ENCODE data around the gene LCE2D. TPM values are rescaled to one million over a fixed set of nuclear protein-coding genes. Genes with fewer than 3 reads are reported as not detected.

Gene LCE2D
- total RNA-seq, 1 experiment from 2014 or later: not detected

DNA sequence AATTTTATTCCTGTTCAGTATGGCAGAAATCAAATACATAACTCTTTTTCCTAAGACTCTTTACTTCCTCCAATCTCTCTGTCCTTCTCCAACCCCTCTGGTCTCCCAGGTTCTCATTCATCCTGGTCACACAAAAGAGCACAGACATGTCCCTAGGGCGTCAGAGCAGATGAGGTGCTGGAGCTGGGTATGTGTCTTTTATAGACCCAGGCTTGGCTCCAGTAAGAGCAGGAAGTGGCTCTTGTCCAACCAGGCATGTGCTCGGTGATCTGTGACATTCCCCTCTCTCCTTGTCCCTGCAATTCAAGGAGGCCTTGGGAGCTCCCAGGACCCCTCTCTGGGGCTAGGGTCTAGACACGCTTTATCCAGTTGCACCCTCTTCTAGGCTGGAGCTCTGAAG lies 18.0 kb upstream of the LCE2D start:
- TF ChIP-seq, protein P1, sequence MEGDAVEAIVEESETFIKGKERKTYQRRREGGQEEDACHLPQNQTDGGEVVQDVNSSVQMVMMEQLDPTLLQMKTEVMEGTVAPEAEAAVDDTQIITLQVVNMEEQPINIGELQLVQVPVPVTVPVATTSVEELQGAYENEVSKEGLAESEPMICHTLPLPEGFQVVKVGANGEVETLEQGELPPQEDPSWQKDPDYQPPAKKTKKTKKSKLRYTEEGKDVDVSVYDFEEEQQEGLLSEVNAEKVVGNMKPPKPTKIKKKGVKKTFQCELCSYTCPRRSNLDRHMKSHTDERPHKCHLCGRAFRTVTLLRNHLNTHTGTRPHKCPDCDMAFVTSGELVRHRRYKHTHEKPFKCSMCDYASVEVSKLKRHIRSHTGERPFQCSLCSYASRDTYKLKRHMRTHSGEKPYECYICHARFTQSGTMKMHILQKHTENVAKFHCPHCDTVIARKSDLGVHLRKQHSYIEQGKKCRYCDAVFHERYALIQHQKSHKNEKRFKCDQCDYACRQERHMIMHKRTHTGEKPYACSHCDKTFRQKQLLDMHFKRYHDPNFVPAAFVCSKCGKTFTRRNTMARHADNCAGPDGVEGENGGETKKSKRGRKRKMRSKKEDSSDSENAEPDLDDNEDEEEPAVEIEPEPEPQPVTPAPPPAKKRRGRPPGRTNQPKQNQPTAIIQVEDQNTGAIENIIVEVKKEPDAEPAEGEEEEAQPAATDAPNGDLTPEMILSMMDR (conservative IDR thresholded peaks at IDR 0.05): no peak
- TF ChIP-seq EZH2 (IDR thresholded peaks at IDR 0.05; ENCODE audit: low read depth): no peak
- Histone ChIP-seq H3K36me3 (ENCODE audit: low read depth) (no peaks in the 10 kb centered on the region), H3K4me2 (no peak overlapping the region), H3K9me2 (ENCODE audit: insufficient read depth) (no peaks in the 10 kb centered on the region), H3K27me3 (ENCODE audit: insufficient read depth, low read depth) (peaks cover 22% of the 10 kb centered on the region), H3K79me2 (ENCODE audit: low read depth) (no peaks in the 10 kb centered on the region), H3K9me3 (ENCODE audit: insufficient read depth, low read depth) (no peaks in the 10 kb centered on the region), H2AFZ (no peak overlapping the region), H3K27ac (no peak overlapping the region), H4K20me1 (ENCODE audit: insufficient read depth) (no peaks in the 10 kb centered on the region), H3F3A (ENCODE audit: insufficient read depth, low read depth) (no peaks in the 10 kb centered on the region), H3K4me1 (replicated peaks; ENCODE audit: insufficient read depth) (no peaks in the 10 kb centered on the region), H3K4me3 (no peak overlapping the region)
- CTCF ChIA-PET: no interaction called here
- DNase-seq: no peak
- POLR2A ChIA-PET (ENCODE audit: unreplicated experiment): no interaction called here
- intact Hi-C loops (cut with micrococcal nuclease; ENCODE audit: unreplicated experiment): no loop called here
- BruUV-seq (replicated peaks): no TSS peak

DNA sequence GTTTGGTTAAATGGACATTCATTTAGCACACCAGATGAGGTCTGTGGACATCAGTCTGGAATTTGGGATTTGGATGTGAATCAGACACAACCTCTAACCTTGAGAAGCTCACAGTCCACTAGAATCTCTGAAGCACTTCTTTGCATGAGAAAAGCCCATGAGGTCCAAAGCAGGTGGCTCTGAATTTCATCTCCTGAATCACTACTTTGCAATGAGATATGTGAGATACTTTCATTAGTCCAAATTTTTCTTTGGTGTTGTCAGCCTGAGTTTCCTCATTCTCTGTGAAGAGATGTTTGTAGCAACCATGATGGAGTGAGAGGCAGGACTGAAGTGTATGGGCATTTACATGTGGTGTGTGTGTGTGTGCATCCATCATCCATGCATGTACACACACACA lies 16.5 kb upstream of the LCE2D start:
- POLR2A ChIA-PET (ENCODE audit: unreplicated experiment): no interaction called here

DNA sequence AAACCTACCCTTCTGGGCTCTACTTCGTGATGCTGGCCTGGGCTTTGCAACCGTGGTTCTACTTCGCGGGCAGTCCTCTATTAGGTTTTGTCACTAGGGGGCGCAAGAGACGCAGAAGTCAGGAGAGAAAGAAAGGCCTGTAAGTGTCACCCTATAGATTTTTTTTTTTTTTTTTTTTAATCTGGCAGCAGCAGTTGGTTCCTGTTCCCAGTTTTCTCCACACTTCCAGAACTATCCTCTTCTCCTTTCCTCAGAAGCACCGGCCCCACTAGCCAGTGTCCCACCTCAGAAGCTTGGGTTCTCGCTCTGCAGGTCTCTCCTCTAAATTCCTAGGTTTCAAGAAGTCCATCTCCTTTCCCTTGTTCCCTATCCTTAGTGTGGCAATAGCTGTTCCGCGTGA lies 9.1 kb upstream of the LCE2D start:
- TF ChIP-seq, protein P1 (conservative IDR thresholded peaks at IDR 0.05): peak; percentile 85
- no peak for TF ChIP-seq EZH2 (IDR thresholded peaks at IDR 0.05; ENCODE audit: low read depth)
- Histone ChIP-seq H4K20me1 (ENCODE audit: insufficient read depth) (no peaks in the 10 kb centered on the region; the same call in 1 of the 2 replicates), H3K9me3 (ENCODE audit: insufficient read depth, low read depth) (no peaks in the 10 kb centered on the region; the same call in 1 of the 2 replicates), H3K4me1 (replicated peaks; ENCODE audit: insufficient read depth) (no peaks in the 10 kb centered on the region), H2AFZ (no peak overlapping the region), H3F3A (ENCODE audit: insufficient read depth, low read depth) (no peaks in the 10 kb centered on the region), H3K4me3 (no peak overlapping the region), H3K79me2 (ENCODE audit: low read depth) (no peaks in the 10 kb centered on the region), H3K36me3 (ENCODE audit: low read depth) (no peaks in the 10 kb centered on the region), H3K9me2 (ENCODE audit: insufficient read depth) (no peaks in the 10 kb centered on the region), H3K27me3 (ENCODE audit: insufficient read depth, low read depth) (peaks cover 15% of the 10 kb centered on the region), H3K4me2 (no peak overlapping the region), H3K27ac (no peak overlapping the region)
- ChIA-PET POLR2A (ENCODE audit: unreplicated experiment) (no interaction called here), CTCF (no interaction called here)
- BruUV-seq (replicated peaks): no TSS peak
- intact Hi-C loops (cut with micrococcal nuclease; ENCODE audit: unreplicated experiment): no loop called here
- peak; percentile 36 to 56 for DNase-seq

More for the DNA sequence above, 16.5 kb upstream of the LCE2D start:
- BruUV-seq (replicated peaks): no TSS peak
- Histone ChIP-seq H3K4me2 (no peak overlapping the region), H3K79me2 (ENCODE audit: low read depth) (no peaks in the 10 kb centered on the region), H3K4me3 (no peak overlapping the region), H3K27me3 (ENCODE audit: insufficient read depth, low read depth) (peaks cover 9% of the 10 kb centered on the region), H3K36me3 (ENCODE audit: low read depth) (no peaks in the 10 kb centered on the region), H2AFZ (no peak overlapping the region), H4K20me1 (ENCODE audit: insufficient read depth) (no peaks in the 10 kb centered on the region; the same call in 1 of the 2 replicates), H3K9me3 (ENCODE audit: insufficient read depth, low read depth) (no peaks in the 10 kb centered on the region), H3K27ac (no peak overlapping the region), H3K9me2 (ENCODE audit: insufficient read depth) (no peaks in the 10 kb centered on the region), H3F3A (ENCODE audit: insufficient read depth, low read depth) (no peaks in the 10 kb centered on the region), H3K4me1 (replicated peaks; ENCODE audit: insufficient read depth) (no peaks in the 10 kb centered on the region)
- DNase-seq: no peak
- TF ChIP-seq, protein P1 (conservative IDR thresholded peaks at IDR 0.05): no peak
- no peak for TF ChIP-seq EZH2 (IDR thresholded peaks at IDR 0.05; ENCODE audit: low read depth)
- CTCF ChIA-PET: no interaction called here
- intact Hi-C loops (cut with micrococcal nuclease; ENCODE audit: unreplicated experiment): no loop called here

Data from PC-9 (cell line).